SU-DHL-6 (cell line): Measurements from ENCODE around the gene CHAT.

ENCODE experiments used
- CTCF ChIP-seq: fragments of 200-600 bp; sonication (generic); IDR thresholded peaks from one replicate; pipeline ENCODE4 v1.5.1; 2017; ENCODE audit warnings: antibody characterized with exemption, mild to moderate bottlenecking, low read length, moderate library complexity; ENCODE audit not compliant: insufficient read depth, poor library complexity, severe bottlenecking
- EZH2phosphoT487 ChIP-seq: fragments of 200-600 bp; sonication (generic), shearing (Covaris generic); conservative IDR thresholded peaks from 2 replicates; pipeline ENCODE4 v1.6.1; 2018; ENCODE audit warnings: mild to moderate bottlenecking, antibody characterized with exemption, low read length, moderate library complexity, mixed read lengths

- TF ChIP-seq CTCF (no peak), EZH2phosphoT487 (no peak)
These were observed 1.9 kb downstream of the CHAT start for GRCh38 chr10:49615721-49616120.
